Trophoblast cell (in vitro differentiated cells and primary cell): ENCODE measurements around the gene SLC26A2.

Source experiments
- DNase-seq, 2 donors: peaks; one replicate each; pipeline ENCODE4 v3.0.0-alpha.2; 2016
- H2AFZ ChIP-seq: 2 replicates; pipeline ENCODE4 v1.6.1; 2013; ENCODE audit warnings: low read length, moderate library complexity, mild to moderate bottlenecking; ENCODE audit not compliant: insufficient read depth, poor library complexity
- H2AK5ac ChIP-seq: 2 replicates; pipeline ENCODE4 v1.6.1; 2013; ENCODE audit warnings: mild to moderate bottlenecking, low read length
- H2BK120ac ChIP-seq: 2 replicates; pipeline ENCODE4 v1.6.1; 2013; ENCODE audit warnings: low read length, mild to moderate bottlenecking, moderate library complexity; ENCODE audit not compliant: insufficient read depth, poor library complexity
- H2BK12ac ChIP-seq: 2 replicates; pipeline ENCODE4 v1.6.1; 2013; ENCODE audit warnings: mild to moderate bottlenecking, low read length, moderate library complexity
- H2BK5ac ChIP-seq: 2 replicates; pipeline ENCODE4 v1.6.1; 2013; ENCODE audit warnings: low read length, low read depth, moderate library complexity, mild to moderate bottlenecking; ENCODE audit not compliant: poor library complexity
- H3K14ac ChIP-seq: 2 replicates; pipeline ENCODE4 v1.6.1; 2013; ENCODE audit warnings: mild to moderate bottlenecking, low read length
- H3K18ac ChIP-seq: 2 replicates; pipeline ENCODE4 v1.6.1; 2013; ENCODE audit warnings: mild to moderate bottlenecking, low read length
- H3K23ac ChIP-seq: 2 replicates; pipeline ENCODE4 v1.6.1; 2013; ENCODE audit warnings: low read length
- H3K27ac ChIP-seq: 2 replicates; pipeline ENCODE4 v1.5.1; 2013; ENCODE audit warnings: low read depth, mild to moderate bottlenecking, inconsistent platforms, low read length, moderate library complexity
- H3K27me3 ChIP-seq: 2 replicates; pipeline ENCODE4 v1.6.1; 2013; ENCODE audit warnings: inconsistent platforms, mild to moderate bottlenecking, low read length, moderate library complexity; ENCODE audit not compliant: insufficient read depth
- H3K36me3 ChIP-seq, 2 experiments: 1 replicate in 1 of 2; 2 replicates in 1 of 2; pipeline ENCODE4 v1.6.1; 2013; ENCODE audit warnings: low read length in 2 of 2, mild to moderate bottlenecking in 2 of 2, moderate library complexity in 1 of 2; ENCODE audit not compliant: insufficient read depth in 2 of 2, control insufficient read depth in 1 of 2
- H3K4ac ChIP-seq: 2 replicates; pipeline ENCODE4 v1.6.1; 2013; ENCODE audit warnings: low read depth, mild to moderate bottlenecking, low read length, moderate library complexity
- H3K4me1 ChIP-seq, 2 experiments: 1 replicate in 1 of 2; 2 replicates in 1 of 2; pipeline ENCODE4 v1.6.1; 2013; ENCODE audit warnings: low read length in 2 of 2, mild to moderate bottlenecking in 2 of 2, moderate library complexity in 1 of 2; ENCODE audit not compliant: insufficient read depth in 2 of 2, control insufficient read depth in 1 of 2
- H3K4me2 ChIP-seq: 2 replicates; pipeline ENCODE4 v1.6.1; 2013; ENCODE audit warnings: inconsistent platforms, mild to moderate bottlenecking, low read length, moderate library complexity
- H3K4me3 ChIP-seq: 2 replicates; pipeline ENCODE4 v1.5.1; 2013; ENCODE audit warnings: mild to moderate bottlenecking, low read depth, low read length, inconsistent platforms
- H3K79me1 ChIP-seq: one replicate; pipeline ENCODE4 v1.6.1; 2013; ENCODE audit warnings: low read length
- H3K79me2 ChIP-seq: 2 replicates; pipeline ENCODE4 v1.6.1; 2013; ENCODE audit warnings: low read length, mild to moderate bottlenecking; ENCODE audit not compliant: control insufficient read depth, insufficient read depth, poor library complexity
- H3K9ac ChIP-seq: 2 replicates; pipeline ENCODE4 v1.6.1; 2013; ENCODE audit warnings: mild to moderate bottlenecking, low read length
- H3K9me3 ChIP-seq: 2 replicates; pipeline ENCODE4 v1.6.1; 2013; ENCODE audit warnings: low read depth, mild to moderate bottlenecking, control low read depth, inconsistent platforms, low read length; ENCODE audit not compliant: insufficient read depth
- H4K12ac ChIP-seq: 2 replicates; pipeline ENCODE4 v1.6.1; 2013; ENCODE audit warnings: low read depth, mild to moderate bottlenecking, low read length, moderate library complexity
- H4K8ac ChIP-seq: 2 replicates; pipeline ENCODE4 v1.6.1; 2013; ENCODE audit warnings: low read depth, mild to moderate bottlenecking, low read length, moderate library complexity
- H4K91ac ChIP-seq: one replicate; pipeline ENCODE4 v1.6.1; 2013; ENCODE audit warnings: low read depth, mild to moderate bottlenecking, low read length, moderate library complexity
- WGBS: extraction: QIAGEN DNeasy Blood & Tissue Kit; methylation state at CpG from one replicate; pipeline ENCODE4 v1.1.7; 2013; ENCODE audit warnings: missing lambda C conversion rate; ENCODE audit not compliant: insufficient read length, insufficient coverage; ENCODE audit errors: extremely low coverage; 5-methylcytosine and 5-hydroxymethylcytosine counted together

SLC26A2 gene

GRCh38 chr5:149993471-149993870 is 32.9 kb downstream of the SLC26A2 start:
- Histone ChIP-seq H3K4me1 (peaks cover 6 to 7% of the 10 kb centered on the region in 2 experiments), H2AFZ (no peak overlapping the region), H2BK12ac (no peak overlapping the region), H4K91ac (no peak overlapping the region), H3K79me1 (no peaks in the 10 kb centered on the region), H3K23ac (no peak overlapping the region), H3K79me2 (no peaks in the 10 kb centered on the region), H3K14ac (no peak overlapping the region), H3K27me3 (no peaks in the 10 kb centered on the region), H3K9ac (no peak overlapping the region), H4K8ac (no peak overlapping the region), H2BK120ac (no peak overlapping the region), H2BK5ac (no peak overlapping the region), H3K18ac (no peak overlapping the region), H3K4me2 (no peak overlapping the region), H2AK5ac (no peak overlapping the region), H4K12ac (no peak overlapping the region), H3K9me3 (no peaks in the 10 kb centered on the region), H3K4me3 (no peak overlapping the region), H3K36me3 (peaks cover 0 to 3% of the 10 kb centered on the region in 2 experiments), H3K4ac (no peak overlapping the region), H3K27ac (no peak overlapping the region)
- WGBS: no CpG with 5 or more reads among the region's 3 CpGs
- DNase-seq: no peak

DNA sequence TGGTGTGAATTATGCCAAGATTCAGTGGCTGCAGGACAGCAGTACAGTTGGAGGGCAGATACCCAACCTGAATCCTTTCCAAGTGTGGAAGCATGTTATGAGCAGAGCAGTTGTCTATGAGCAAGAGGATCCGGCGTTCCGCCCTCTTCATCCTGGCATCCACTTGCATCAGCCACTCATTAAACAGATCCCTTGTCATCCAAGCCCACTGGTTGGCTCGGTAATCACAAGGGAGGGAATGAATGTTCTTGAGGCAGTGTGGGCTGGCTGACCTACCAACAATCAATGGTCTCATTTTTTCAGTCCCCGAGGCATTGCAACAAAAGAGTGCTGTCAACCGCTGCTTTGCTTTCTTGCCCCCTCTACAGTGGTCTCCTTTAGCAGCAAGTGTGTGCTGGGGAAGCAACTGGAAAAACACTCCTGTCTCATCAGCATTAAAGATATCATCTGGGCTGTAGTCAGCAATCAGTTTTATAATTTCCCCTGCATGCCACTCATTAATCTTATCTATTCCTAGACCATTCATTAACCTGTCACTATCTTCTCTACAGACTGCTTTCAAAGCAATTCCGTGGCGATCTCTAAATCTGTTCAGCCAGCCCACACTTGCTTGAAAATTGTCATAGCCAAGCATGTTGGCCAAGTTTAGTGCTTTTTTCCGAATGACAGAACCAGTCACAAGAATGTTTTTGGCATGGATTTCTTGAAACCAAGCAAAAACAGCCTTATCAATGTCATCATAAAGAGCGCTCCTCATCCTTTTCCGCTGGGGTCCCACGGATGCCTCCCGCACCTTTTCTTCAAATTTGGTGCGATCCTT is 35.0 kb downstream of the SLC26A2 start:
- H4K91ac ChIP-seq: no peak overlapping the region
- H3K23ac ChIP-seq: no peak overlapping the region
- DNase-seq: no peak
- H3K79me1 ChIP-seq: peaks cover 7% of the 10 kb centered on the region
- no peak overlapping the region for H3K9ac ChIP-seq
- H3K79me2 ChIP-seq: peaks cover 3% of the 10 kb centered on the region
- H3K4me1 ChIP-seq: peaks cover 6 to 11% of the 10 kb centered on the region in 2 experiments
- H3K9me3 ChIP-seq: no peaks in the 10 kb centered on the region
- H3K27ac ChIP-seq: no peak overlapping the region
- H4K8ac ChIP-seq: no peak overlapping the region
- no peak overlapping the region for H3K4me3 ChIP-seq
- H2BK120ac ChIP-seq: no peak overlapping the region
- no peaks in the 10 kb centered on the region for H3K27me3 ChIP-seq
- no peak overlapping the region for H2BK12ac ChIP-seq
- H3K36me3 ChIP-seq: peaks cover 0 to 3% of the 10 kb centered on the region in 2 experiments
- H2AK5ac ChIP-seq: no peak overlapping the region
- H2BK5ac ChIP-seq: no peak overlapping the region
- no peak overlapping the region for H3K14ac ChIP-seq
- no peak overlapping the region for H2AFZ ChIP-seq
- no peak overlapping the region for H3K4me2 ChIP-seq
- WGBS: no CpG with 5 or more reads among the region's 14 CpGs
- no peak overlapping the region for H3K18ac ChIP-seq
- no peak overlapping the region for H4K12ac ChIP-seq
- no peak overlapping the region for H3K4ac ChIP-seq

- DNase-seq: peak in 1 of 2 donors; percentile 25
- no peak overlapping the region for H3K4me3 ChIP-seq
- no peak overlapping the region for H3K9ac ChIP-seq
- no peak overlapping the region for H3K27ac ChIP-seq
- WGBS: no CpG with 5 or more reads among the region's 6 CpGs
- H3K4me1 ChIP-seq: peaks cover 8 to 14% of the 10 kb centered on the region in 2 experiments
- H3K14ac ChIP-seq: no peak overlapping the region
- no peak overlapping the region for H4K12ac ChIP-seq
- H3K4ac ChIP-seq: no peak overlapping the region
- no peak overlapping the region for H4K8ac ChIP-seq
- no peak overlapping the region for H3K4me2 ChIP-seq
- no peak overlapping the region for H2BK12ac ChIP-seq
- no peak overlapping the region for H2AK5ac ChIP-seq
- H3K23ac ChIP-seq: no peak overlapping the region
- peaks cover 10% of the 10 kb centered on the region for H3K79me2 ChIP-seq
- no peak overlapping the region for H2AFZ ChIP-seq
- H3K9me3 ChIP-seq: no peaks in the 10 kb centered on the region
- no peak overlapping the region for H4K91ac ChIP-seq
- H3K79me1 ChIP-seq: peaks cover 14% of the 10 kb centered on the region
- no peak overlapping the region for H3K18ac ChIP-seq
- peaks cover 0 to 3% of the 10 kb centered on the region in 2 experiments for H3K36me3 ChIP-seq
- no peaks in the 10 kb centered on the region for H3K27me3 ChIP-seq
- no peak overlapping the region for H2BK5ac ChIP-seq
- no peak overlapping the region for H2BK120ac ChIP-seq
Measured at GRCh38 chr5:149996205-149996890, 35.8 kb downstream of the SLC26A2 start.

DNA sequence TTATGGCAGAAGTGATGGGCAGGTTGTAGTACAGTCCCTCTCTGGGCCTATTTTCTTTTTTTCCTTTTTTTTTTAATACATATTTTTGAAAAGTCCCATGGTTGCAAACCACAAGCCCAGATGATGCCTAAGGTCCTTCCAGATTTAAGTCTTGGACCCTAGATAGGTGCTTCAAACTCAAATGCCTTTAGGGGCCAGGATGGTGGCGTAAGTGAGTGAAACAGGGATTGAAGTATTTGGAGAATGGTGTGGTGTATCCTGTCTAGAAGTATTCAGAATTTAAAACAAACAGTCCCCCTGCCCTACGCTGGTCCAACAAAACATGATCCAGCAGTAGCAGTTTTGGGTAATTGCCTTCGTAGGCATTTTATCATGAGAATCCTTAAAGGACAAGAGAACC is 37.7 kb downstream of the SLC26A2 start:
- H3K4me3 ChIP-seq: no peak overlapping the region
- H3K27me3 ChIP-seq: no peaks in the 10 kb centered on the region
- no peaks in the 10 kb centered on the region for H3K9me3 ChIP-seq
- H4K91ac ChIP-seq: no peak overlapping the region
- H3K27ac ChIP-seq: no peak overlapping the region
- H3K18ac ChIP-seq: no peak overlapping the region
- H3K4me1 ChIP-seq: peaks cover 8 to 16% of the 10 kb centered on the region in 2 experiments
- no peak overlapping the region for H2AK5ac ChIP-seq
- H4K12ac ChIP-seq: no peak overlapping the region
- H3K79me1 ChIP-seq: peaks cover 14% of the 10 kb centered on the region
- no peak overlapping the region for H2BK120ac ChIP-seq
- peaks cover 10% of the 10 kb centered on the region for H3K79me2 ChIP-seq
- H3K4ac ChIP-seq: no peak overlapping the region
- WGBS: no CpG with 5 or more reads among the region's 3 CpGs
- H3K23ac ChIP-seq: no peak overlapping the region
- peak; percentile 81 to 89 for DNase-seq
- no peak overlapping the region for H2AFZ ChIP-seq
- H3K9ac ChIP-seq: no peak overlapping the region
- no peak overlapping the region for H2BK5ac ChIP-seq
- peaks cover 0 to 3% of the 10 kb centered on the region in 2 experiments for H3K36me3 ChIP-seq
- H2BK12ac ChIP-seq: no peak overlapping the region
- H4K8ac ChIP-seq: no peak overlapping the region
- no peak overlapping the region for H3K14ac ChIP-seq
- no peak overlapping the region for H3K4me2 ChIP-seq
